Pons (tissue), 1 donor: ENCODE measurements around the gene WFDC1.

ENCODE experiments used
- DNase-seq: peaks from one replicate; pipeline ENCODE4 v3.0.0-alpha.2; 2016; ENCODE audit warnings: low spot score

Gene WFDC1

DNA sequence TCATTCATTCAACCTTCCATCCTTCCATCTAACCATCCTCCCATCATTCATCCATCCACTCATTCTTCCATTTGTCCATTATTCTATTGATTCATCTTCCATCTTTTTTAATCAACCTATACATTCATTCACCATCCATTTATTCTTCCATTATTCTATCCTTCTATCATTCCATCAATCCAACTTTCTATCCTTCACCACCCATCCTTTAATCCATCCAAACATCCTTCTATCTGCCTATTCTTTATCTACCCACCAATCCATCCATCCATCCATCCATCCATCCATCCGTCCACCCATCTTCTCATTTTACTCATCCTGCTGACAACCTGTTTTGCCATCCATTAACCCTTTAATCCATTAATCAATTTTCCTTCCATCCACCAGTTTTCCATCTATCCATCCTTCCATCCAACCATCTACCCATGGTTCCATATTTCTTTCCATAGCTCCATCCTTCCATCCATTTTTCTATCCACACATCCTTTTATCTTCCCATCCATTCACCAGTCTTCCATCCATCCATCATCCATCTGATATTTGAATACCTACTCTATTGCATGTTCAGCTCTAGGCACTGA, 21.8 kb upstream of the WFDC1 start:
- DNase-seq = no peak

DNA sequence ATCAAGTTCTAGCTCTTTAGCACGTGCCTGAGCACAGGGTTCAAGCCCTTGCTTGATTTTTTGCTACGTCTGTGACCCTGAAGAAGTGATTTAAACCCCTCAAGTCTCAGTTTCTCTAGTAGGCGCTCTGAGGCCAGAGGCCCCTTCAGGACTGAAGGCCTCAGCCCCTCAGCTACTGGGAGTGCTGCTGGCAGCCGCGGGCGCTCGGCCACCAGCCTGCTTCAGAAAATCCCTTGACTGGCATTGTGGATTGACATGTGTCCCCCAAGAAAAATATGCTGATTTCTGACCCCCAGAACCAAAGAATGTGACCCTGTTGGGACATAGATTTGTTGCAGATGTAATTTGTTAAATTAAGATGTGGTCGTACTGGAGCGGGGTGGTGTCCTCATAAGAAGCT, 20.2 kb upstream of the WFDC1 start:
- no peak for DNase-seq

DNA sequence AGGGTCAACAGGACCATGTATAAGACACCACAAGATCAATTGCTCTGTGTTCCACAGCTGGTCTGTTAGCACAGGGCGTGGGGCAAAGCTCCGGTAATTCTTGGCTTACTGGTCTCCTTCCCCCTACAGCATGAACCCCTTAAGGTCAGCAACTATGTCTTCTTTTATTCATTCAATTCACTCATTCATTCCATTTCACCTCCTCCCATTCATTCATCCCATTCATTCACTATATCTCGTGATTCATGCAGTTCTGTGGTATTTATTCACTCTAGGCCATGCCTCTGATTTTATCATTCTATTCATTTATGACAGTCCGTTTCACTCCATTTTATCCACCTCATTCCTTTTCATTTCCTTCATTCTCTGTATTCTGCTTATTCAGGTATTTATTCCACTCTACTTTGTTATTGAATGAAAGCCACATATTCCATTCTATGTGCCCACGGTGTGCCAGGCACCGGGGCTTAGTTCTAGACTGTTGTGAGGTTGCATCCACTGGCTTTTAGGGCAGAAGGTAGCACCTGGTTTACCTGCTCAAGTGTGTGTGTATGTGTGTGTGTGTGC, 19.0 kb upstream of the WFDC1 start:
- DNase-seq = no peak

DNA sequence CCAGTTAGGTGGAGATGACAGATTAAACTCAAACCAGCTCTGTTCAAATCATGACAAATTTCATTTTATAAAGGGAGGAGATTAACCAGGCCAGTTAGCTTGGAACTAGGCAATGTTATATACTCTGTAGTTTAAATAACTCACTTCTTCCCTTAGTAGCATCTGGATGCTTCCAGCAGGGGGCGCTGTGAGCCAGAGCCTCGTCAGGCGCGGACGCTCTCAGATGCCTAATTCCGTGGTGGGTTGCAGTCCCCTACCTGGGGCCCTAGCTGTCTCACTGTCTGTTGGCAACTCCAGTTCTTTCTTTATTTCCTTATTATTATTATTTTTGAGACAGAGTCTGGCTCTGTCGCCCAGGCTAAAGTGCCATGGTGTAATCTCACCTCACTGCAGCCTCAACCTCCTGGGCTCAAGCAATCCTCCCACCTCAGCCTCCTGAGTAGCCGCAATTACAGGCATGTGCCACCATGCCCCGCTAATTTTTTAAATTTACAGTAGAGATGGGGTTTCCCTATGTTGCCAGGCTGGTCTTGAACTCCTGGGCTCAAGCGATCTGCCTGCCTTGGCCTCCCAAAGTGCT, 17.3 kb upstream of the WFDC1 start:
- DNase-seq = peak; percentile 66

DNA sequence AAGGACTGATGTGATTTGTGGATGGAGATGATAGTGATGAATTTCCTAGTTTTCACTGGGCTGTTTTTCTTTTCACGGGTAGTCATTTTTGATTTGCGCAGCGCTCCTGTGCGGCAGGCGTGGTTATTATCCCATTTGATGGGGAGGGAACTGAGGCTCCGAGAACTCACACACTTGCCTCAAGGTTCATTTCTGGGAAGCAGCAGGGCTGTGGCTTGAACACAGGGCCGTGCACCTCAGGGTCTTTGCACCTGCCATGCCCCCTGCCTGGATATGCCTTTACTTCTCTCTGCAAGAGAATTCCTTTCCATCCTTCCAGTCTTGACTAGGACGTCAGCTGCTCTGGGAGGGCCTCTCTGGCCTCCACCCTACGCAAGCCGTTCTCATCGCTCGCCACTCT, 16.3 kb upstream of the WFDC1 start:
- DNase-seq = no peak

DNA sequence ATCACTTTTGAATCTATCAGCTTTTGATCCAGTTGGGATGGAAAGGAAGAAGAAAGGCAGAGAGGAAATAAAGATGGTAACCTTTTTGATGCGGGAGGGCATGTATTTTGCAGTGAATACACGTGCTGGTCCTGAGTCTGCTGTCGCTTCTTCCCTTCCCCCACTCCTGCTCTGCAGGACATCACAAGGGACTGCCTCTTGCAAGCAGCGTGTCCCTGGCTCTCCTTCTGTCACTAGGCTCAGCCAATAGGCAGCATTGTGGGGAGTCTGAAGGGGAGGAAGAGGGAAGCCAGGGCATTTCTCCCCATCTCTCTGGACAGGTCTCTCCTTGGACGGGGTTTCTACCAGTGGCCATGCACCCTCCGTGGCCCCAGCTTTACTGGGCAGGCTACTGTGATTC, 15.7 kb upstream of the WFDC1 start:
- DNase-seq = peak; percentile 86

DNA sequence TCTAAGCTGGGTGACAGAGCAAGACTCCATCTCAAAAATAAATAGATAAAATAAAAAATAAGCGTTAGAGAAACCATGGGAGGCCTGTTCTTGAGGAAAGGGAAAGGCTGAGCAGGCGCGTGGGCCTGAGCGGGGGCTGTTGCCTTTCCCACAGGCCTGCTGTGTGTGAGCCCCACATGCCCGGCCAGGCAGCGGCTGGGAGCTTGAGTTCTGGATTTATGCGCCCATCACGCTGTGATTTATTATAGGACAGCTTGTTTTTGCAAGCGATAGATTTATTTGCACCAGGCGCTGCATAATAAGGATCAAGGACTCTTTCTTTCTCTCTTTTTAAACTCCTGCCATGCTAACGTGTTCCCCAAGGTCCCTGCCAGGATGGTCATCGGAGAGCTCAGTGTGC, 14.8 kb upstream of the WFDC1 start:
- no peak for DNase-seq

DNA sequence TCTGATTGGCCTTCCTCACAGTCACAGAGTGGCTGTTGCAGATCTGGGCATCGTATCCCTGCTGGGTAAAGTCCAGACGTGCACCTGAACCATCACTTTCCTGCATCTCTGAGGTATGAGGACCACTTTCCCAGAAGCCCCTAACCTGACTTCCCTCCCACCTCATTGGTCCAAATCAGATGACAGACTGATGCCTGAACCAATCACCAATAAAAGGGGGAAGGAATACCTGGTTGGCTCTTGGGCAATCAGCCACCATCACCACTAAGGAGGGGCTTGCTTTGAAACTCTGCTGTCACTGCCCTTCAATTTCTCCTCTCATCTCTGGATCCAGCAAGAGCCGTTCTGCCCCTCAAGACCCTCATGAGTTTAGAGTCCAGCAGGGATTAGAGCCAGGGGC, 13.6 kb upstream of the WFDC1 start:
- DNase-seq = no peak

DNA sequence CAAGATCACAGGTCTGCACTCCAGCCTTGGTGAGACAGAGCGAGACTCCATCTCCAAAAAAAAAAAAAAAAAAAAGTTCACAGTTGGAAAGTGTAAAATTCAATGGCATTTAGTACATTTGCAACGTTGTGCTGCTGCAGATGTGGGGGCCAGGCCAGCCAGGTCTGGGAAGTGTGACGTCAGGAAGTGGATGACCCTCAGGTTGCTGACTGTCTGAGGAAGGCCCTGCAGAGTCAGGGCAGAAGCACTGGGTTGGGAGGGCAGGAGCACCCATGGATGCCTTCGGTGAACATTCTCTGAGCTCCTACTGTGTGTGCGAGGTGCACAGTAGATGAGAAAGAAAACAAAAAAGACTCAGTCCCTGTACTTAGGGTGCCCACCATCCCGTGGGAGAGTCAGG, 12.1 kb upstream of the WFDC1 start:
- DNase-seq = no peak

DNA sequence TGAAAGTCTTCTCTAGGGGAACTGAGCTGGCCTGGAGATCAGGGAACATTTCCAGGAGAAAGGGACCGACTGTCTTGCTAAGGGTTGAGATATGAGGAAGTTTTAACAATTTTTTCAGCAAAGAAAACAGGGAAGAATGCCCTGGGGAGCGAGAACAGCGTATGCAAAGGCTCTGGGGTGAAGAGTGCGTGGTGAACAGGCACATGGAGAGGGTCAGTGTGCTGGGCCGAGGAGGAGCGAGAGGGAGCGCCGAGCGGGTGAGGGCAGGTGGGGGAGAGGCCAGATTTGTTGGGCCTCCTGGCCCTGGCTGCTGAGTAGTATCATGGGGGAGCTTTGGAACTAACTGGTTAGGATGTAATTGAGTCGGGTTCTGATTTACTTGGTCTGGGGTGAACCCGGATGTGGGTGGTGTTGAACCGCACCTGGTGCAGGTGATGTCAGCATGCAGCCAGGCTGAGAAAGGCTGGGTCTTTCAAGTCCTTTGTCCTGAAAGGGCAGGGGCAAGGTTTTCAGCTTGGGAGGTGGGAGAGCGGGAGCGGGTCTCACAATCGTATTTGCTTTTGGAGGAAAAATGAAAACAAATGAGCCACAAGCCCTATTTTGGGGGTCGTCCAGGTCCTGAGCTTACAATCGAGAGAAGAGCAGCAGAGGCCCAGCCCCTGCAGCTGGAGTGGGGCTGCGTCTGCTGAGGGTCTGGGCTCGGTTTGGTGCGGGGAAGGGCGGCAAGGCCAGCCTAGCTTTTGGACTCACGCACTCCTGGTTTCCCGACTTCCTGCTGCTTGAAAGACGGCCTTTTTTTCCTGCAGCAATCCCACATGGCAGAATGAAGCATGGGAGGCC, 11.1 kb upstream of the WFDC1 start:
- no peak for DNase-seq

DNA sequence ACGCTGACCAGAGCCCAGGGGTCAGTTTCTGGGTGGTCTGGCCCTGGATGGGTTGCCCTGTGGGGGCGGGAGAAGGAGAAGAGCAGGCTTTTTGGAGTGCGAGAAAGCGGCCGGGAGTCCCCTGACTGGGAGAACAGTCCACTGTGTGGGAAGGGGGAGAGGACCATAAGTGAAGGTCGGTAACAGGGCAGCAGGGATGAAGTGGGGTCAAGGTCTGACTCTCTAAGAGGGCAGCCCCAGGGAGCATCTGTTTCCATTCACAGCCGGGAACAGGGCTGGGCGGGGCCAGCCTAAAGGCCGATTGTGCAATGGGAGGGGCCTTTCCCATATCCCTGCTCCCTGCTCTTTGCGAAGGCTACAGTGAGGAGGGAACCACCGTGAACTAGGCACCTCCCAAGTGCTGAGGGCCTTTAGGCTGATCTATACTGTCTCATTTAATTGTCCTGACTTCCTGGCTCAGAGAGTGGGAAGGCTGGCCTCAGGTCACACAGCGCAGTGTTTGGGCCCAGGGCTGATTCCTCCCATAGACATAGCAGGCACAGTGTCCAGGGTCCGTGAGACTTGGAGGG, 10.4 kb upstream of the WFDC1 start:
- no peak for DNase-seq

DNA sequence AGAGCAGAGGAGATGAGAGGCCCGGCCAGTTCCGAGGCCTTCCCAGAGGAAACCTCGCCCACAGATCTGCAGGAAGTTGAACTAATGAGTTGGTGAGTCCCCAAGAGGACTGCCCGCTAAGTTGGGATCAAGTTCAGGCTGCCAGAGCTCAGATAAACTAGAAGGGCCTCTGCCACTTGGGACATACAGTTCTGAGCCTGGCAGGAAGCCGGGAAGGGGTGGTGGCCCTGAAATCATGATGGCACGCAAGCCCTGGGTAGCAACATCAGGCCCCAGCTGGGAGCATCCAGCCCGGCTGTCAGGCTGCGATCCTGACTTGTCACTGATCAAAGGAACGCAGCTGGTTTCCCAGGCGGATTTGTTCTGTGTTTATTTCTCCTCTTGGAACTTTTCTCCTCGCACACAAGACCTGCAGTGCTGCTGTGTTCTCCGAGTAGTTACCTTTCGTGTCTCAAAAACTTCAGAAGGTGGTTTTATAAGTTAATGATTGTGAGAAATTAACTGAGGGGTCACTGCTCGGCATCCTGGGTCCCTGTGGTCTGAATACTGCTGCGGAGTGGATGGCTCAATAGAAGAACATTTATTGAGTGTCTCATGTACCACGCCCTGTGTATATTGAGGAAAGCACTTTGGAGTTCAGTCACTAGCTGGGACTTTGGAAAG, 8.0 kb upstream of the WFDC1 start:
- no peak for DNase-seq

DNA sequence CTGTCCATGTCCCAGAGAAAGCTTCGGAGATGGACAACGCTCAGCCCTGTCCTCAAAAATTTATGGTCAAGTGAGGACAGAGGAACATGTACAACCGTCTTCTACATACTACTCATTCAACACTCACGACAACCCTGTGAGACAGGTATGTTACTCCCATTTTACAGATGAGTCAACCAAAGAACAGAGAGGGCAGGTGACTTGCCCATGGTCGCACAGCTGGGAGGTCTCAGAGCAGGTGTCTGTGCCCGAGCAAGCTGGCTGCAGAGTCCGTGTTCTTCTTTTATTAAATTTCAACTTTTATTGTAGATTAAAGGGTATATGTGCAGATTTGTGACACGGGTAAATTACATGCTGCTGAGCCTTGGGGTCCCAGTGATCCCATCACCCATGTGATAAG, 5.8 kb upstream of the WFDC1 start:
- no peak for DNase-seq

DNA sequence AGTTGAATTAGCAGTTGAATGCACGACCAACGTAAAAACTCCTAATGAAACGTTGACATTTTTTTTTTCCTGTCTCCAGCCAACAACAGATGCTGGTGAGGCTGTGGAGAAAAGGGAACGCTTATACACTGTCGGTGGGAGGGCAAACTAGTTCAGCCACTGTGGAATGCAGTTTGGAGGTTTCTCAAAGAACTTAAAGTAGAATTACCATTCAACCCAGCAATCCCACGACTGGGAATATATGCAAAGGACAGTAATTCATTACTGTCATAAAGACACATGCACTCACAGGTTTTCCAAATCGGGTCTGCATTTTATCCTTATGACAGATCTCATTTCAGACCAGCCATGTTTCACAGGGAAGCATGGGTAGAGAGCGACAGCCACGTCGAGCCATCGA, 3.5 kb upstream of the WFDC1 start:
- DNase-seq = no peak

DNA sequence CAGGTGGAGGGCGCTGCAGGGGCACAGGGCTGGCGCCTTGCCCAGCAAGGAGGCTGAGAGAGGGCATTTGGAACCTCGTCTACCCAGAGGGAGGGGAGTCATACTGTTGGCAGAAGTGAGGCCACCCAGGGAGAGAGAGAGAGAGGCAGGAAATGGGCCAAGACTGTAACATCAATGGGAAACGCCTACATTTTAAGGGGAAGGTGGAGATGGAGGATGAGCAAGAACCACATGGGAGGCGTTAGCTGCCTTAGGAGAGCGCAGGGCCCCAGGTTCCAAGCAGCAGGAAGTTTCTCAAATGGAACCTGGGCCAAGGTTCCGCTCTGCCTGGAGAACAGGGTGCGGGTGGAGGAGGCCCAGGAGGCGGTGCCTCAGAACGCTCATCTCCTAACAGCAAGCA, 2.7 kb upstream of the WFDC1 start:
- DNase-seq = no peak

DNA sequence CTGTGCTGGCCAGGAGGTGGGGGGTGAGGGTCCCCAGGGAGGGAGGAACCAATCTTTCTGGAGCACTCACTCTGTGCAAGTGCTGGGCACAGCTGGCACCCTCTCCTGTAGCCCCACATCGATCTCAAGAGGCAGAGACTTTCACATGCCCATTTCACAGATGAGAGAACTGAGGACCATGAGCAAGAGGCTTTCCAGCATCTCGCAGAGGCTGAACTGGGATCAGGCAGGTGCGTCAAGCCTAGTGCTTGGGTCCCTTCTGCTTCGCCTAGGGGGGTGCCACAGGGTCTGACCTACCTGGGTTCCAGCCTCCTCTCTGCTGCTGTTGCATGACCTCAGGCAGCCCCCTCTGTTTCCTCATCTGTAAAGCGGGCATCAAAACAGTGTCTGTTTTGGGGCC, 1.3 kb upstream of the WFDC1 start:
- no peak for DNase-seq

DNA sequence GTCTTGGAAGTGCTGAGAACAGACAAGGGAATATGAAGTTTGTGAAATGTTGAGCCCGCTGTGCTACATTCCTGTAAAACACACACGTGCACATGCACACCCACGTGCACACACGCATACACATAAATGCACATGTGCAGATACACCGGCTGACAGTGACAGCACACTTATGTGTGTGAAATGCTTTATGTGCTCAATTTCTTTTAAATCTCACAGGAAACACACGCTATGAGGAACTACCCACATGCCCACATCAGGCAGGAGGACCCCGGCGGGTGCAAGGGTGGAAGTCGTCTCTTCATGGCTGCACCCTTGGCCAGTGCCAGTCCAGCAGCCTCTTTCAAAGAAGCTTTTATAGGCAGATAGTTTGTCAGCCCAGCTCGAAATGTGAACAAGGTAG, 561 bp upstream of the WFDC1 start:
- DNase-seq = no peak

DNA sequence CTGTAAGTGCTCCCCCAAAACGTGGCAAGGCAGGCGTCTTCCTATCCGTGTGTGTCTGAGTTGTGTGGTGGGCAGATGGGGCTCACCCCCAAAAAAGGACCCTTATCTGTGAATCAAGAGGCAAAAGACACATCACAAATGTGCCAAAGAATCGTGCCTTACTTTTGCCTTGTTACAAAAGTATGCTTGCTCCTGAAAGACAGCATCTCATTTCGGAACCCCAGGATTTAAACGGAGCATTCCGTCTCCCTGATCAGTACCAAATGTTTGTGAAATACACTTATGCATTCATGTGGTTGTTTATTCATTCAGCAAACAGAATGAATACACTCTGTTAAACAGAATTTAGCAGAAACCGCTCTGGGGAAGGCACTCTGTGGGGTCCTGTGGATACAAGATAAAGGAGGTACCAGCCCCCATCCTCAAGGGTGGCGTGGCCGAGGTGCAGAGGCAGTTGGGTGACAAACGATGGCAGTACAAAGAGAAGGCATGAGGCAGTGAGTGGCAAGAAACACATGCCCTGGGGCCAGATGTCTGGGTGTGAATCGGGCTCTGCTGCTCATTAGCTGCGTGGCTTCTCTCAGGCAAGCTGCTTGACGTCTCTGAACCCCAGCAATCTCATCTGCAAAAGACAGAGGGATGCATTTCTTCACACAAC, 654 bp downstream of the WFDC1 start:
- DNase-seq = no peak

DNA sequence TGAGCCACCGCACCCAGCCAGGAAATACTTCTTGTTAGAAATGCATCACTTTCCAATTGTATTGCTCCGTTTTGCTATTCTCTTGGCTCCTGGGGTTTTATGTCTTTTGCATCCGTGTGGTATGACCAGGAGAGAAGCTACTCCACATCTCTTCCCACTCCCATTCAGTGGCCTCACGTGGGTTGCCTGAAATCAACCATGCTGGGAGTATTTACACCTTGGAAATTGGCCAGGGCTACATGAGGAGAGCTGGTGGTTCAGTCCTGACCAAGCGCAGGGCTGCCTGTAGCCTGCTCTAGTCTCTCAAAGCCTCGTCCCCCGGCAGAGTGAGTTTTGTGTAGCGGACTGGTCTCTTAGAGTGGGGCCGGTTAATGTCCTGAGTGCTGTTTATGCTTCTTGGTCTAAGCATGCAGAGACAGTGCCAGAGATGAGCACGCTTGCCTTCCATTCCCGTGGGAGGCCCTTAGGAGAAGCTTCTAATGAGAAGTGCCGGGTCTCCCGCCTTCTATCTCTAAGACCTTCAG, 3.8 kb downstream of the WFDC1 start:
- DNase-seq = no peak

DNA sequence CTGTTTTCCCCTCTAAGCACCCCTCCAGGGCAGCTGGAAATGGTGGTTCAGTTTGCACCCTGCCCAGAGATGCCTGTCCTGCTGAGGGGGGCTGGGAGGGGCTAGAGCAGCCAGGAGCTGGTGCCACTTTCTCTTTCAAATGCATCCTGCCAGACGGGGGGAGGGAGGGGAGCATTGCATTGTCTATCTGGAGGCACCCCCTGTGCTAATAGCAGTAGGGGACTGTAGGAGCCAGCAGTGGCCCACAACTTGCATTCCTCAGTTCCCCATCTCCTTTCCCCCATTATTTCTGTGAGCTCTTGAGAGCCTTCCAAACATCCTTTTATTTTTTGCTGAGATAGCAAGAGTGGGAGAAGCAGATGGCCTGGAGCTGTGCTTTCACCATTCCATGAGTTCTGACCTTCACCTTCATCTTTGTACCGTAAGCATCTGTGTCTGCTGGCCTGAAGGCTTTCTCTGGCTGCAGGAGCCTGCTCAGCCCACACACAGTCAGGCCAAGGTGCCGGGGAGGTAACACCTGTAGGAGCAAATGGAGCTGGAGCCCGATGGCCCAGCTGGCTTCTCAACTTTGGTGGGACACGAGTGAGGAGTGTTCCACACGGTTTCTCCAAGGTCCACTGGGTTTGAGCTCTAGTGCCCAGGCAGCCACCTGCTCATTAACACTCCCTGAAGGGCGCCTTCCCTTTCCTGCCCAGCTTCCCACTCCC, 5.2 kb downstream of the WFDC1 start:
- no peak for DNase-seq
